Mononuclear cell (primary cell): ENCODE data around the gene CABP1. TPM values are rescaled to one million over a fixed set of nuclear protein-coding genes. Genes with fewer than 3 reads are reported as not detected.

Experiments
- H3K27me3 ChIP-seq: 2 replicates; pipeline ENCODE4 v1.6.0; 2011; ENCODE audit warnings: low read length, control low read depth; ENCODE audit not compliant: insufficient read depth
- H3K4me1 ChIP-seq: 2 replicates; pipeline ENCODE4 v1.5.1; 2011; ENCODE audit warnings: mild to moderate bottlenecking, low read length, control low read depth; ENCODE audit not compliant: insufficient read depth
- H3K4me3 ChIP-seq: 2 replicates; pipeline ENCODE4 v1.5.1; 2011; ENCODE audit warnings: mild to moderate bottlenecking, low read length, moderate library complexity
- H3K9me3 ChIP-seq: 2 replicates; pipeline ENCODE4 v1.5.1; 2011; ENCODE audit warnings: low read depth, mild to moderate bottlenecking, control low read depth, low read length
- total RNA-seq: library from RNA; depleted of rRNA; stranded (reverse); fragments of >200 nt; gene quantifications from one replicate; pipeline ENCODE4 v1.2.3, GENCODE V29; 2012

Gene CABP1
- total RNA-seq, 1 donor: not detected

DNA sequence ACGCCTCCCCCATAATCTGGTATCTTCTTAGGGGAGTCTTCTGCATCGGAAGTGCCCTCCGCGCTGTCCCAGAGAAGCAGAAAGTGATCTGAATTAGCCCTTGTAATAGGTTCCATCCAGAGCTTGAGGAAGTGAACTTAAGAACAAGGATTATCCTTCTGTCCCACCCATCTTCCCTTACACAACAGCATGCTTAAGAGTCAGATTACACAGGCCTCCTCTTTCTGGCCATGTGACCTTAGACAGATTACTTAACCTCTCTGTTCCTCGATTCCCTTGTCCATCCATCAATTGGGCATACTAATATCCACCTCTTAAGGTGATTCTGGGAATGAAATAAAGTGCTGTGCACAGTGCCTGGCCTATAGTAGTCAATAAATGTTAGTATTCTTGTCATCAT lies 11.4 kb downstream of the CABP1 start:
- no peaks in the 10 kb centered on the region for H3K9me3 ChIP-seq
- peaks cover 30% of the 10 kb centered on the region for H3K4me1 ChIP-seq
- H3K27me3 ChIP-seq: peaks cover 7% of the 10 kb centered on the region
- no peak overlapping the region for H3K4me3 ChIP-seq

DNA sequence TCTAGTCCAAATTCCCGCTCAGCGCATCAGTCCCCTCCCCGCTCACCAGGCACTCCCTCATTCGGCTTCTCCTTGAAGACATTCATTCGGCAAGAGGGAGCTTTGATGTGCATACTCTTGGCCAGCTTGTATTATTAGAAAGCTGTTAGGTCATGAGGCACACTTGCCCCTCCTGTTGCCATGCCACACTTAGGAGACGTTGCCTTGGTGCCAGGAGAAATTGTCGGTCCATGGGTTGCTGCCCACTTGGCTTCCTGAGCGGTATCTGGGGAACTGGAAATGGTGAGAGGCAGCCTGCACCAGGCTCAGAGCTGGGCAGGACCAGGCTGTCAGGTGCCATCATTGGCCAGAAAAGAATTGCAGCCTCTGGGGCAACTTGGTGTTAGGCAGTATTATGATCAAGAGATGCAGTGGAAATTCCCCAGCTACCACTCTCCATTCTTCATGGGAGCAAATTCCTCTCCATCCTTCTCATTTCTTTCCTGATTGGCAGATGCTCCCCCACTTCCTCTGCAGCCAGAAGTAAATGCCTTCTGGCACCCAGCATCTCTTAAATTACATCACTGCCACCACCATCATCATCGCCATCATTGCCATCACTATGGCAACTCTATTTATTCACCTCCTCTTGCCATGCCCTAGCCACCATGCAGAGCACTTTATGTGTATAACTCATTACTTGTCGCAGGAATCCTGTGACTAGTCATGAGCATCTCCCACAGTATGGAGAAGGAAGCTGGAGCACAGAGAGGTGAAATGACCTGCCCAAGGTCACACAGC lies 12.4 kb downstream of the CABP1 start:
- peaks cover 7% of the 10 kb centered on the region for H3K27me3 ChIP-seq
- no peak overlapping the region for H3K4me3 ChIP-seq
- peaks cover 30% of the 10 kb centered on the region for H3K4me1 ChIP-seq
- H3K9me3 ChIP-seq: no peaks in the 10 kb centered on the region

DNA sequence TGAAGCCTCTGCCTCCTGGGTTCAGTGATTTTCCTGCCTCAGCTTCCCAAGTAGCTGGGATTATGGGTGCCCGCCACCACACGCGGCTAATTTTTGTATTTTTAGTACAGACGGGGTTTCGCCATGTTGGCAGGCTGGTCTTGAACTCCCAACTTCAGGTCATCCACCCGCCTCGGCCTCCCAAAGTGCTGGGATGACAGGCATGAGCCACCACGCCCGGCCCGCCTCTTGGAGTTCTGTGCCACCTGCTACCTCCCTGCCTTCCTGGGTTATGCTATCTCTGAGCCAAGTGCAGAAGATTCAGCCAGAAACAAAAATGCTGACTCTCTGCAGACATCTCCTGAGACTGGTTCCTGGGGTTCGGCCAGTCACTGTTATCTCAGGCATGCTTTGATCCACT lies 13.2 kb downstream of the CABP1 start:
- peaks cover 7% of the 10 kb centered on the region for H3K27me3 ChIP-seq
- no peaks in the 10 kb centered on the region for H3K9me3 ChIP-seq
- peaks cover 30% of the 10 kb centered on the region for H3K4me1 ChIP-seq
- no peak overlapping the region for H3K4me3 ChIP-seq

DNA sequence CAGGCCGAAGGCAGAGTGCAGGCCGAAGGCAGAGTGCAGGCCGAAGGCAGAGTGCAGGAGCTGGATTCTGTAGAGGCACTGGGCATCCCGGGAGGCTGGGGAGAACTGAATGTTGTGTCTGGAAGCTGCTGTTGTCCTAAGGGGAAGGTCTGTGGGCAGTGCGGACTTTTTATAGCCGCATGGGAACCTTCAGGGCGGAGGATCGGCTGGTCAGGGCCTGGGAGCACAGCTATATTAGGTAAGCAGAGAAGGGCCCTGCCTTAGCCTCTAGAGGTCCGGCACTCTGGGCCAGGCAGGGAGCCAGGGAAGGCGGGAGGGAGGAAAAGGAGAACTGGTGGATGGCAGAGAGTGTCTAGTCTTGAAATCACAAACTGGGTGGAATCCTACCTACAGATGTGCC lies 14.2 kb downstream of the CABP1 start:
- peaks cover 20% of the 10 kb centered on the region for H3K4me1 ChIP-seq
- peaks cover 7% of the 10 kb centered on the region for H3K27me3 ChIP-seq
- no peak overlapping the region for H3K4me3 ChIP-seq
- no peaks in the 10 kb centered on the region for H3K9me3 ChIP-seq

DNA sequence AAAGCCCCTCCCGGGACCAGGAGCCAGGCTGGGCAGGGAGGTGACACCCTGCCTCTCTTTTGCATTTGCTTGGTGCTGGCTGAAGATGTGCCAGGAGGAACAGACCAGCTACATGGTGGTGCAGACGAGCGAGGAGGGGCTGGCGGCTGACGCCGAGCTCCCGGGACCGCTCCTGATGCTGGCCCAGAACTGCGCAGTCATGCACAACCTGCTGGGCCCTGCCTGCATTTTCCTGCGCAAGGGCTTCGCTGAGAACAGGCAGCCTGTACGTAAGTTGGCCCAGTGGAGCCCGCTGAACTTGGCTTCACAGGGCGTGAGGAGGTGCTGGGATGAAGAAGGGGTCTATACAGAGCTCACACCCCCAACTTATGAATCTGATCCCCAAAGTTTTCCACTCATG lies 15.6 kb downstream of the CABP1 start:
- no peaks in the 10 kb centered on the region for H3K27me3 ChIP-seq
- peaks cover 16% of the 10 kb centered on the region for H3K4me1 ChIP-seq

DNA sequence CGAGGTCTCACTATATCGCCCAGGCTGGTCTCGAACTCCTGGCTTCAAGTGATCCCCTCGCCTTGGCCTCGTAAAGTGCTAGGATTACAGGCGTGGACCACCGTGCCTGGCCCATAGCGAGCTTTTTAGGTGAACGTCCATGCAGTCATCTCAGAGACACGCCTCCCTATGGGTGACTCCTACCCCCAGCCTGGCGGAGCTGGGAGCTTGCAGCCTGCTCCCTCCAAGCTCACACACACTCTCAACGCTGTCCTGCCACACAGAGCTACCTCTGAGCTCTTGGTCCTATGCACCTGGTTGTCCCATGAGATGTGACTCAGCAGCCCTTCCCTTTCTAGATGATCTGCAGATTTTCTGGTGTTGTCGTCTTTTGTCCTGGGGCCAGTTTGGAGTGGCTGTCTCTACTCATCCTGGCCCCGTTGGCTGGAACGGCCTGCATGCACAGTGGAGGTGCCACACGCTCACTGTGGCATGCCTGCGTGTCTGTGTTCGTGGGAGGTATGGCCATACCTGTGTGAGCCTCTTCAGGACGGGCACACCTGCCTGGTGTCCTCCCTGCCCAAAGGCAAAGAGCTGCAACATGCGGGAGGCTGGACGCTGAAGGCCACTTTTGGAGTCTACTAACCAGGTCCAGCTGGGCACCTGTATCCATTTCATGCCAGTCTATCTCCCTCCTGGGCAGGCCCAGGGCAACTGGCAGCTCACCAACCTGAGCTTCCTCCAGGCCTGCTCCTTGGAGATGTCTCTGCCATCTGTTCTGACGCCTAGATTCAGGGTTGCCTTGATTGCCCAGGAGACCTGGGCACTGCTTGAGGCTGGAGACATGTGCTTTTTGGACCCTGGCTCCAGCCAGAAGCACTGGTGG lies 18.1 kb downstream of the CABP1 start:
- peaks cover 14% of the 10 kb centered on the region for H3K4me1 ChIP-seq
- H3K4me3 ChIP-seq: no peak overlapping the region
- no peaks in the 10 kb centered on the region for H3K27me3 ChIP-seq
- no peaks in the 10 kb centered on the region for H3K9me3 ChIP-seq

More for the DNA sequence above, 15.6 kb downstream of the CABP1 start:
- H3K4me3 ChIP-seq: no peak overlapping the region
- H3K9me3 ChIP-seq: no peaks in the 10 kb centered on the region

DNA sequence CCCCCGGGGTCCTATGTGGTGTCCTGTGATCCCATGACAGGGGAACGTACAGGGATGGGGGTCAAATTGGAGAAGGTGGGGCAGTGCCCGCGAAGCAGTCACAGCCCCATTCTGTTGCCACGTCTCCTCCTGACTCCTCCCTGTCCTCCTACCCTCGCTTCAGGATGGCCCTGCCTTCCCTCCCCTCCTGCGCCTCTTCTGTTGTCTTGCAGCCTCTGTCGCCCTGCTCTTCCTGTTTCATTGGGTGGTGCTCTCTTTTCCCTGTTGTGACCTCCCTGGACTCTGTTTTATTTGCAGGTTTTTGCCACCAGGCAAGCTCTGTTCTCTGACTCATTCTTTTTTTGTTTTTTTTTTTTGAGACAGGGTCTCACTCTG lies 18.7 kb downstream of the CABP1 start:
- H3K27me3 ChIP-seq: no peaks in the 10 kb centered on the region

DNA sequence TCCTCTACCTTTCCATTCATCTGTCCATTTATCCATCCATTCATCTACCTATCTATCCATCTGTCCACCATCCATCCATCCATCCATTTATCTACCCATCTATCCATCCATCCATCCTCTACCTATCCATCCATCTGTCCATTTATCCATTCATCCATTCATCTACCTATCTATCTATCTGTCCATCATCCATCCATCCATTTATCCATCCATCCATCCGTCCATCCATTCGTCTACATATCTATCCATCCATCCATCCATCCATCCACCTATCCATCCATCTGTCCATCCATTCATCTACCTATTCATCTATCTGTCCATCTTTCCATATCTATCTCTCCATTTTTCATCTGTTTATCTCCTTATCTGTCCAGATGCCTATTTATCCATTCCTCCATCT lies 21.0 kb downstream of the CABP1 start:
- Histone ChIP-seq H3K4me3 (no peak overlapping the region), H3K9me3 (no peaks in the 10 kb centered on the region), H3K27me3 (no peaks in the 10 kb centered on the region), H3K4me1 (peaks cover 8% of the 10 kb centered on the region)

More for the DNA sequence above, 18.7 kb downstream of the CABP1 start:
- H3K9me3 ChIP-seq: no peaks in the 10 kb centered on the region
- H3K4me1 ChIP-seq: peaks cover 10% of the 10 kb centered on the region
- H3K4me3 ChIP-seq: no peak overlapping the region

DNA sequence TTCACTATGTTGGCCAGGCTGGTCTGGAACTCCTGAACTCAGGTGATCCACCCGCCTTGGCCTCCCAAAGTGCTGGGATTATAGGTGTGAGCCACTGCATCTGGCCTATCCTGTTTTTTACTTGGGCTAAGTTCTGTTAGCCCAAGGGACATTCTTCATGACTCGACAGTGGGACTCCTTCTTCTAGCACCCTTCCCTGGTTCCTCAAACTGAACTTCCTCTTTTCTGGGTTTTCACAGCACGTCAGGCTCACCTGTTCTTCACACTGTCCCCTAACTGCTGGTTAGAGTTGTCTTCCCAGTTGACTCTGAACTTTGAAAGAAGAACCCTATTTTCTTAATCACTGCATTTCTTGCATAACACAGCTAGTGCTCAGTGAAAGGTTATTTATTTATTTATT lies 22.5 kb downstream of the CABP1 start:
- H3K27me3 ChIP-seq: no peaks in the 10 kb centered on the region
- H3K9me3 ChIP-seq: no peaks in the 10 kb centered on the region

DNA sequence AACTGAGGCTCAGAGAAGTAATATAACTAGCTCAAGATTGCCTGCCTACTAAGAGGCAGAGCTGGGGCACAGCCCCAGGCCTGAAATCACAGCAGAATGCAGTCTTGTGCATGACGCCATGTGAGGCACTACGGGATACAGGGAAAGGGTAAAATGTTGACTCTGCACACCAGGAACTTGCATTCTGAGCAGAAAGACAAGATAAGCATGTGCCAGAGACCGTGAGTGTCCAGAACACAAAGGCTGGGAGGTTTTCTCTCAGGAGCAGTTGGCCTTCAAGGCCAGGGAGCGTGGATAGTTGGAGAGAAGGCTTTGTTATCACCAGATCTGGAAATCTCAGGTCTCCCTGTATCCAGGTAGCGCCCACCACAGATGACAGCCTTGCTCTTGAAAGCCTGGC lies 23.3 kb downstream of the CABP1 start:
- no peak overlapping the region for H3K4me3 ChIP-seq
- H3K27me3 ChIP-seq: no peaks in the 10 kb centered on the region
- peaks cover 8% of the 10 kb centered on the region for H3K4me1 ChIP-seq
- H3K9me3 ChIP-seq: no peaks in the 10 kb centered on the region

More for the DNA sequence above, 22.5 kb downstream of the CABP1 start:
- Histone ChIP-seq H3K4me1 (peaks cover 8% of the 10 kb centered on the region), H3K4me3 (no peak overlapping the region)

DNA sequence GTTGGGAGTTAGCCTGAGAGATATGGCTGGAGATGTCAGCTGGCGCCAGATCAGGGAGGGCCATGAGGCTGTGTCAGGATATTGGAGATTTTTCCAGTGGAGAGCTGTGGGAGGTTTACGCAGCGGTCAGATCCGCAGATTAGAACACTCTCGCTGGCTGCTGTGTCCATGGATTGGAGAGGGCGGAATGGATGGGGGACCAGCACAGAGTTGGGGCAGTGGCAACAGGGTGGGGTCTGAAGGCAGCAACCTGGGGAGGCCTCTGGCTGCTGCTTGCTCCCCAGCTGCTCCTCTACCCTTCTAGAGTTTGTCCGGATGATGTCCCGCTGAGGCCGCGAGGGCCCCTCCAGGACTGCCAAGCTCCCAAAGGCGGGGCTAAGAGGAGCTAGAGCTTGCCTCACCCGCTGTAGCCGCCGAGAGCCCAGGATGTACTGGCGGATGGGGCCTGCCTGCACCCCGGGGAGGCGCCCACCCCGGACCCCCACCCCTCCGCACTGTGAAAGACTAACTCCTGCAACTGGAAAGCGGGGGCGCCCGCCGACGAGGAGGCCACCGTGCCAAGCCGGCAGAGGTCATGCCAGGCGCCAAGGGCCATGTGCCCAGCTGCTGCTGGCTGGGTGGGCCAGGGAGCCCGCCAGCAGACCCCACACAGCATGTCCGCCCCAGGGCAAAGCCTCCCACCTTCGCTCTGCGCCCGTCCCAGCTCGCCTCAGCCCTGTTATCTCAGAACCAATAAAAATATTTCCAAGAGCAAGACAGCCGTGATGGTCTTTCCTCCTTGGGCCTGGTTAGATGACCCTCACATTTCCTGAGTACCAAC lies 26.4 kb downstream of the CABP1 start:
- Histone ChIP-seq H3K9me3 (no peaks in the 10 kb centered on the region), H3K27me3 (no peaks in the 10 kb centered on the region), H3K4me1 (peaks cover 11% of the 10 kb centered on the region), H3K4me3 (no peak overlapping the region)

DNA sequence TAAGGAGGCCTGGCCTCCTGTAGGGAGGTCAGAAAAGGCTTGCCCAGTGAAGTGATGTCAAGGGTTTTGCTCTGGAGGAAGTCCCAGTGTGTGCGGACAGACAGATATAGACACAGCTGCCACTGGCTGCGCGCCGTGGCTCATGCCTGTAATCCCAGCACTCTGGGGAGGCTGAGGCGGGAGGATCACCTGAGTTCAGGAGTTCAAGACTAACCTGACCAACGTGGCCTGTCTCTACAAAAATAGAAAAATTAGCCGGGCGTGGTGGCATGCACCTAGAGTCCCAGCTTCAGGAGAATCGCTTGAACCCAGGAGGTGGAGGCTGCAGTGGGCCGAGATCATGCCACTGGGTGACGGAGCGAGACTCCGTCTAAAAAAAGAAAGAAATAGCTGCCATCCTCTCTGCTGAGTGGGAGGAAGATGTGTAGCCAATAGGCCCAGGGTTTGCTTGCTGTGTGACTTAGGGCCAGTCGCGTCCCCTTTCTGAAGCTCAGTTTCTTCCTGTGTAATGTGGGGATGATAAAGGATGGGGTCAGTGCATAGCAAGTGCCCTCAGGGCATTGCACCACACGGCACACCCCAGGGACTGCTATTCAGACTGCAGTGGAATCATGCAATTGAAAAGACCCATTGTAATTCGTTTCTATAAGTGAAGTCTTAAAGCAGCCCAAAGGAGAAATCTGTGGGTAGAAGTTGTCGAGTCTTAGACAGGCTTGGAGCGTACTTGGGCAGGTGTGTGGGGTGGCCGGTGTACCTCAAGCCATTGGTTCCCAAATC lies 27.9 kb downstream of the CABP1 start:
- H3K27me3 ChIP-seq: no peaks in the 10 kb centered on the region
- no peak overlapping the region for H3K4me3 ChIP-seq
- peaks cover 4% of the 10 kb centered on the region for H3K4me1 ChIP-seq
- no peaks in the 10 kb centered on the region for H3K9me3 ChIP-seq

DNA sequence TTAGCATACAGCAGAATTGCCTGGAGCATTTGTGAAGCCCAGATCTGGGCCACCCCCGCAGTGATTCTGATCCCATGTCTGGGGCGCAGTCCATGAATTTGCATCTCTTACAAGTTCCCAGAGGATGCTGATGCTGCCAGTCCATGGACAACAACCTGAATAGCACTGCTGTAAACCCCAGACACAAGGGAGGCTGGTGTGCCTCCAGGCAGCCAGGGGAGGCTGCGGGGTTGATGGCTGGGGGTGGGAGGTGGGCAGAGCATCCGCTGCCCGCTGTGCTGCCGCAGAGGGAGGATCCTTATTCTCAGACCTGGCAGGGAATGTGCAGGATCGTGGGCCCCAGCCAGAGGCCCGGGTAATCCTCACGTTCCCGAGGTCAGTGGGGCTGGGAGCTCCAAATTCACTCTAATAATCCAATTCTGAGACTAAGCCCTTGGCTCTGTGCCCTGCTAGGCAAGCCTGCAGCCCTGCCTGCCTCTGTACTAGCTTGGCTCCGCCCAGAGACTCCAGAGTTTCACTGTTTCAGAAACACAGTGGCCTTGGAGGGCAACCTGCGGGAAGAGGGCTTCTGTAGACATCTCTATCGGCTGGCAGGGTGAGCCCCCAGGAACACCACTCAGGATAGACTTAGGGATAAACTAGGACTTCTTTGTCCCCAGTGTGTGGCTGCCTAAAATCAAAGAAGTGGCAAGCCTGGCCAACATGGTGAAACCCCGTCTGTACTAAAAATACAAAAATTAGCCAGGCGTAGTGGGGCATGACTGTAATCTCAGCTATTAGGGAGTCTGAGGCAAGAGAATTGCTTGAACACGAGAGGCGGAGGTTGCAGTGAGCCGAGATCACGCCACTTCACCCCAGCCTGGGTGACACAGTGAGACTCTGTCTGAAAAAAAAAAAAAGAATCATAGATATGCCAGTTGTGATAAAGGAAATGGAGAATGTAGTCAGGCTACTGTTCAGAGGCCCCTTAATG lies 28.7 kb downstream of the CABP1 start:
- H3K4me3 ChIP-seq: no peak overlapping the region
- H3K9me3 ChIP-seq: no peaks in the 10 kb centered on the region
- peaks cover 13% of the 10 kb centered on the region for H3K4me1 ChIP-seq

More for the DNA sequence above, 28.7 kb downstream of the CABP1 start:
- no peaks in the 10 kb centered on the region for H3K27me3 ChIP-seq
